Measurements from ENCODE around the gene HOXD3.

HOXD3 gene

GRCh38 chr2:176156807-176157498 is at the start of gene HOXD3:
TSS of gene HOXD3 (plus strand) at chr2:176157307. CDS start at chr2:176169115, 11,808 bp downstream.
- DNase-seq = no peak

- no peak for DNase-seq
Observed at GRCh38 chr2:176107731-176108181, 49.4 kb upstream of the HOXD3 start.

GRCh38 chr2:176109192-176109901 is 47.8 kb upstream of the HOXD3 start:
- DNase-seq = no peak

- DNase-seq = no peak
Observed at GRCh38 chr2:176109946-176110345, 47.2 kb upstream of the HOXD3 start.

- DNase-seq = no peak
Observed at GRCh38 chr2:176110415-176111308, 46.4 kb upstream of the HOXD3 start.

- DNase-seq = no peak
Observed at GRCh38 chr2:176111309-176111663, 45.8 kb upstream of the HOXD3 start.

GRCh38 chr2:176111846-176112374 is 45.2 kb upstream of the HOXD3 start:
- DNase-seq = no peak

- DNase-seq = no peak
Observed at GRCh38 chr2:176112375-176113302, 44.5 kb upstream of the HOXD3 start.

GRCh38 chr2:176114120-176114929 is 42.8 kb upstream of the HOXD3 start:
- no peak for DNase-seq

GRCh38 chr2:176114930-176115625 is 42.0 kb upstream of the HOXD3 start:
- DNase-seq = no peak

GRCh38 chr2:176115883-176116813 is 41.0 kb upstream of the HOXD3 start, which contains the start of gene HOXD10:
TSS of gene HOXD10 (plus strand) at chr2:176116778. CDS start at chr2:176116834, 56 bp downstream.
- DNase-seq = no peak

GRCh38 chr2:176117162-176117822 is 39.8 kb upstream of the HOXD3 start:
- DNase-seq = no peak

- no peak for DNase-seq
Observed at GRCh38 chr2:176117823-176118371, 39.2 kb upstream of the HOXD3 start.

- DNase-seq = no peak
Observed at GRCh38 chr2:176118601-176119339, 38.3 kb upstream of the HOXD3 start.

- DNase-seq = no peak
Observed at GRCh38 chr2:176120364-176121189, 36.5 kb upstream of the HOXD3 start.

- no peak for DNase-seq
Observed at GRCh38 chr2:176121190-176122051, 35.7 kb upstream of the HOXD3 start.

Measured in activated gamma-delta T cell treated with Interleukin-2 at 50 U/mL for 16 hours (primary cell).